Measurements from ENCODE around the gene C3orf20.

DNA sequence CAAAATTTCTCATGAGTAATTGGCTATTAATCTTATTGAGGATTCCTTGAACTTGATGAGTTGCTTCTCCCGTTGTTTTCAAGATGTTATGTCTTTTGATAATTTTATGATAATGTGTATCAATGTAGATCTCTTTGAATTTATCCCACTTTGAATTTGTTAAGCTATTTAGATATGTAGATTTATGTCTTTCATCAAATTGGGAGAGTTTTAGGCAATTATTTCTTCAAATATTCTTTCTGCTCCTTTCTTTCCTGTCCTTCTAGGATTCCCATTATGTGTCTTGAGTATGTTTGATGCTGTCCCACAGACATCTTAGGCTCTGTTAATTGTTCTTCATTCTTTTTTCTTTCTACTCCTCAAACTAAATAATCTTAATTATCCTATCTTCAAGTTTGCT lies 75.7 kb downstream of the C3orf20 start:
- no peak for TF ChIP-seq POLR2AphosphoS5 (IDR thresholded peaks at IDR 0.05; ENCODE audit: low read depth)
- TF ChIP-seq, protein P1, sequence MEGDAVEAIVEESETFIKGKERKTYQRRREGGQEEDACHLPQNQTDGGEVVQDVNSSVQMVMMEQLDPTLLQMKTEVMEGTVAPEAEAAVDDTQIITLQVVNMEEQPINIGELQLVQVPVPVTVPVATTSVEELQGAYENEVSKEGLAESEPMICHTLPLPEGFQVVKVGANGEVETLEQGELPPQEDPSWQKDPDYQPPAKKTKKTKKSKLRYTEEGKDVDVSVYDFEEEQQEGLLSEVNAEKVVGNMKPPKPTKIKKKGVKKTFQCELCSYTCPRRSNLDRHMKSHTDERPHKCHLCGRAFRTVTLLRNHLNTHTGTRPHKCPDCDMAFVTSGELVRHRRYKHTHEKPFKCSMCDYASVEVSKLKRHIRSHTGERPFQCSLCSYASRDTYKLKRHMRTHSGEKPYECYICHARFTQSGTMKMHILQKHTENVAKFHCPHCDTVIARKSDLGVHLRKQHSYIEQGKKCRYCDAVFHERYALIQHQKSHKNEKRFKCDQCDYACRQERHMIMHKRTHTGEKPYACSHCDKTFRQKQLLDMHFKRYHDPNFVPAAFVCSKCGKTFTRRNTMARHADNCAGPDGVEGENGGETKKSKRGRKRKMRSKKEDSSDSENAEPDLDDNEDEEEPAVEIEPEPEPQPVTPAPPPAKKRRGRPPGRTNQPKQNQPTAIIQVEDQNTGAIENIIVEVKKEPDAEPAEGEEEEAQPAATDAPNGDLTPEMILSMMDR (conservative IDR thresholded peaks at IDR 0.05; ENCODE audit: low read depth in 2 of 2) = no peak
- TF ChIP-seq STAT1 (IDR thresholded peaks at IDR 0.05; ENCODE audit: unreplicated experiment) = no peak
- TF ChIP-seq, protein P2, sequence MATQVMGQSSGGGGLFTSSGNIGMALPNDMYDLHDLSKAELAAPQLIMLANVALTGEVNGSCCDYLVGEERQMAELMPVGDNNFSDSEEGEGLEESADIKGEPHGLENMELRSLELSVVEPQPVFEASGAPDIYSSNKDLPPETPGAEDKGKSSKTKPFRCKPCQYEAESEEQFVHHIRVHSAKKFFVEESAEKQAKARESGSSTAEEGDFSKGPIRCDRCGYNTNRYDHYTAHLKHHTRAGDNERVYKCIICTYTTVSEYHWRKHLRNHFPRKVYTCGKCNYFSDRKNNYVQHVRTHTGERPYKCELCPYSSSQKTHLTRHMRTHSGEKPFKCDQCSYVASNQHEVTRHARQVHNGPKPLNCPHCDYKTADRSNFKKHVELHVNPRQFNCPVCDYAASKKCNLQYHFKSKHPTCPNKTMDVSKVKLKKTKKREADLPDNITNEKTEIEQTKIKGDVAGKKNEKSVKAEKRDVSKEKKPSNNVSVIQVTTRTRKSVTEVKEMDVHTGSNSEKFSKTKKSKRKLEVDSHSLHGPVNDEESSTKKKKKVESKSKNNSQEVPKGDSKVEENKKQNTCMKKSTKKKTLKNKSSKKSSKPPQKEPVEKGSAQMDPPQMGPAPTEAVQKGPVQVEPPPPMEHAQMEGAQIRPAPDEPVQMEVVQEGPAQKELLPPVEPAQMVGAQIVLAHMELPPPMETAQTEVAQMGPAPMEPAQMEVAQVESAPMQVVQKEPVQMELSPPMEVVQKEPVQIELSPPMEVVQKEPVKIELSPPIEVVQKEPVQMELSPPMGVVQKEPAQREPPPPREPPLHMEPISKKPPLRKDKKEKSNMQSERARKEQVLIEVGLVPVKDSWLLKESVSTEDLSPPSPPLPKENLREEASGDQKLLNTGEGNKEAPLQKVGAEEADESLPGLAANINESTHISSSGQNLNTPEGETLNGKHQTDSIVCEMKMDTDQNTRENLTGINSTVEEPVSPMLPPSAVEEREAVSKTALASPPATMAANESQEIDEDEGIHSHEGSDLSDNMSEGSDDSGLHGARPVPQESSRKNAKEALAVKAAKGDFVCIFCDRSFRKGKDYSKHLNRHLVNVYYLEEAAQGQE (IDR thresholded peaks at IDR 0.05; ENCODE audit: unreplicated experiment) = no peak
- TF ChIP-seq EZH2 (IDR thresholded peaks at IDR 0.05; ENCODE audit: low read depth, unreplicated experiment) = no peak
- no peak for TF ChIP-seq EZH2phosphoT487 (IDR thresholded peaks at IDR 0.05; ENCODE audit: unreplicated experiment)
- no peak for TF ChIP-seq CREB1 (CRISPR knock-in tag; IDR thresholded peaks at IDR 0.05; ENCODE audit: low read depth)
